Neural progenitor cell (in vitro differentiated cells): ENCODE results near the gene RTN4RL2. TPM values are rescaled to one million over a fixed set of nuclear protein-coding genes. Genes with fewer than 3 reads are reported as not detected.

ENCODE experiments used
- DNase-seq: peaks from one replicate; pipeline ENCODE4 v3.0.0-alpha.2; 2016; ENCODE audit warnings: low spot score
- H2AFZ ChIP-seq: fragments of 200-600 bp; sonication (generic); replicated peaks from 2 replicates; pipeline ENCODE4 v1.6.1; 2016; ENCODE audit warnings: antibody characterized with exemption
- H3F3A ChIP-seq: fragments of 200-600 bp; sonication (generic); 2 replicates; pipeline ENCODE4 v1.6.1; 2016; ENCODE audit warnings: antibody characterized with exemption, low read depth
- H3K27ac ChIP-seq: fragments of 200-600 bp; sonication (generic); 2 replicates; pipeline ENCODE4 v1.5.1; 2016; ENCODE audit warnings: mild to moderate bottlenecking
- H3K27me3 ChIP-seq: fragments of 200-600 bp; sonication (generic); 2 replicates; pipeline ENCODE4 v1.6.1; 2016; ENCODE audit warnings: mild to moderate bottlenecking, moderate library complexity
- H3K36me3 ChIP-seq: fragments of 200-600 bp; sonication (generic); 2 replicates; pipeline ENCODE4 v1.5.1; 2016
- H3K4me1 ChIP-seq: fragments of 200-600 bp; sonication (generic); 2 replicates; pipeline ENCODE4 v1.6.1; 2016; ENCODE audit warnings: mixed run types
- H3K4me2 ChIP-seq: fragments of 200-600 bp; sonication (generic); 2 replicates; pipeline ENCODE4 v1.6.1; 2016
- H3K4me3 ChIP-seq: fragments of 200-600 bp; sonication (generic); 2 replicates; pipeline ENCODE4 v1.5.1; 2016
- H3K79me2 ChIP-seq: fragments of 200-600 bp; sonication (generic); 2 replicates; pipeline ENCODE4 v1.6.1; 2016; ENCODE audit warnings: low read depth
- H3K9ac ChIP-seq: fragments of 200-600 bp; sonication (generic); 2 replicates; pipeline ENCODE4 v1.6.1; 2016
- H3K9me3 ChIP-seq: fragments of 200-600 bp; sonication (generic); 2 replicates; pipeline ENCODE4 v1.5.1; 2016; ENCODE audit warnings: low read depth
- H4K20me1 ChIP-seq: fragments of 200-600 bp; sonication (generic); 2 replicates; pipeline ENCODE4 v1.6.1; 2016; ENCODE audit warnings: low read depth
- H3K27ac Mint-ChIP-seq: 3 replicates; pipeline ENCODE4 v1.8.0; 2021; ENCODE audit warnings: mixed read lengths
- H3K27me3 Mint-ChIP-seq: 2 replicates; pipeline ENCODE4 v1.8.0; 2022; ENCODE audit warnings: low read depth, mild to moderate bottlenecking, inconsistent platforms, moderate library complexity, mixed read lengths; ENCODE audit not compliant: insufficient read depth
- H3K36me3 Mint-ChIP-seq: 3 replicates; pipeline ENCODE4 v1.8.0; 2021; ENCODE audit warnings: mixed read lengths
- H3K4me1 Mint-ChIP-seq: 3 replicates; pipeline ENCODE4 v1.8.0; 2021; ENCODE audit warnings: mixed read lengths
- H3K4me3 Mint-ChIP-seq: 3 replicates; pipeline ENCODE4 v1.8.0; 2021; ENCODE audit warnings: mild to moderate bottlenecking, moderate library complexity, mixed read lengths
- H3K9me3 Mint-ChIP-seq: 3 replicates; pipeline ENCODE4 v1.8.0; 2020; ENCODE audit warnings: mixed read lengths
- EZH2 ChIP-seq: fragments of 200-600 bp; sonication (generic); IDR thresholded peaks from 2 replicates; pipeline ENCODE4 v1.6.1; 2017; ENCODE audit warnings: antibody characterized with exemption, mild to moderate bottlenecking, moderate library complexity
- EZH2phosphoT487 ChIP-seq: fragments of 200-600 bp; sonication (generic); IDR thresholded peaks from 2 replicates; pipeline ENCODE4 v1.6.1; 2017; ENCODE audit warnings: antibody characterized with exemption
- total RNA-seq: library from RNA; depleted of rRNA; stranded (reverse); fragments of >200 nt; gene quantifications from 2 replicates; pipeline ENCODE4 v1.2.3, GENCODE V29; 2015; ENCODE audit warnings: low replicate concordance
- TF ChIP-seq, protein P1 (sequence below): fragments of 200-600 bp; sonication (generic); IDR thresholded peaks from 2 replicates; pipeline ENCODE4 v1.5.1; 2017; ENCODE audit warnings: antibody characterized with exemption, mild to moderate bottlenecking

The RTN4RL2 gene
- total RNA-seq, 1 donor from 2014 or later: 0.13 TPM

DNA sequence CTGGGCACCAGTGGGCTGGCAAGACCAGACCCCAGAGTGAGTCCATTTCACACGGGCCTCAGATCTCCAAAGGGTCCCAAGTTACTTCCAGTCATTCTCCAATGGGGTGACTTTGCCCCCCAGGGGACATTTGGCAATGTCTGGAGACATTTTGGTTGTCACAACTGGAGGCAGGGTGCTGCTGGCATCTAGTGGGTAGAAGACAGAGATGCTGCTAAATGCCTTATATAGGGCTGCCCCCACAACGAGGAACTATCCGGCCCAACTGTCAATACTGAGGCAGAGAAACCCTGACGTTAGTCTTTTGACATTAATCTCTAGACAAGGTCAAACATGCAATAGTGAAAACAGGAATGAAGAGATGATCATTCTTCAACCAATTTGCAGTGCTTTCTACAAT lies 6.4 kb downstream of the RTN4RL2 start:
- Histone ChIP-seq H3K27me3 (peaks cover 18% of the 10 kb centered on the region), H3F3A (peaks cover 21% of the 10 kb centered on the region), H2AFZ (no peak overlapping the region), H3K27ac (no peak overlapping the region), H3K79me2 (no peaks in the 10 kb centered on the region), H3K4me3 (no peak overlapping the region), H3K9me3 (no peaks in the 10 kb centered on the region), H3K36me3 (no peaks in the 10 kb centered on the region), H3K4me2 (no peak overlapping the region), H4K20me1 (peaks cover 14% of the 10 kb centered on the region), H3K4me1 (peaks cover 20% of the 10 kb centered on the region), H3K9ac (no peak overlapping the region)
- no peak for DNase-seq
- H3K4me1 Mint-ChIP-seq: peaks cover 22% of the 10 kb centered on the region
- H3K27ac Mint-ChIP-seq: no peak overlapping the region
- TF ChIP-seq EZH2phosphoT487 (no peak), EZH2 (no peak)
- TF ChIP-seq, protein P1, sequence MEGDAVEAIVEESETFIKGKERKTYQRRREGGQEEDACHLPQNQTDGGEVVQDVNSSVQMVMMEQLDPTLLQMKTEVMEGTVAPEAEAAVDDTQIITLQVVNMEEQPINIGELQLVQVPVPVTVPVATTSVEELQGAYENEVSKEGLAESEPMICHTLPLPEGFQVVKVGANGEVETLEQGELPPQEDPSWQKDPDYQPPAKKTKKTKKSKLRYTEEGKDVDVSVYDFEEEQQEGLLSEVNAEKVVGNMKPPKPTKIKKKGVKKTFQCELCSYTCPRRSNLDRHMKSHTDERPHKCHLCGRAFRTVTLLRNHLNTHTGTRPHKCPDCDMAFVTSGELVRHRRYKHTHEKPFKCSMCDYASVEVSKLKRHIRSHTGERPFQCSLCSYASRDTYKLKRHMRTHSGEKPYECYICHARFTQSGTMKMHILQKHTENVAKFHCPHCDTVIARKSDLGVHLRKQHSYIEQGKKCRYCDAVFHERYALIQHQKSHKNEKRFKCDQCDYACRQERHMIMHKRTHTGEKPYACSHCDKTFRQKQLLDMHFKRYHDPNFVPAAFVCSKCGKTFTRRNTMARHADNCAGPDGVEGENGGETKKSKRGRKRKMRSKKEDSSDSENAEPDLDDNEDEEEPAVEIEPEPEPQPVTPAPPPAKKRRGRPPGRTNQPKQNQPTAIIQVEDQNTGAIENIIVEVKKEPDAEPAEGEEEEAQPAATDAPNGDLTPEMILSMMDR: no peak
- peaks cover 15% of the 10 kb centered on the region for H3K27me3 Mint-ChIP-seq
- no peak overlapping the region for H3K4me3 Mint-ChIP-seq
- H3K9me3 Mint-ChIP-seq: no peaks in the 10 kb centered on the region
- H3K36me3 Mint-ChIP-seq: peaks cover 2% of the 10 kb centered on the region

DNA sequence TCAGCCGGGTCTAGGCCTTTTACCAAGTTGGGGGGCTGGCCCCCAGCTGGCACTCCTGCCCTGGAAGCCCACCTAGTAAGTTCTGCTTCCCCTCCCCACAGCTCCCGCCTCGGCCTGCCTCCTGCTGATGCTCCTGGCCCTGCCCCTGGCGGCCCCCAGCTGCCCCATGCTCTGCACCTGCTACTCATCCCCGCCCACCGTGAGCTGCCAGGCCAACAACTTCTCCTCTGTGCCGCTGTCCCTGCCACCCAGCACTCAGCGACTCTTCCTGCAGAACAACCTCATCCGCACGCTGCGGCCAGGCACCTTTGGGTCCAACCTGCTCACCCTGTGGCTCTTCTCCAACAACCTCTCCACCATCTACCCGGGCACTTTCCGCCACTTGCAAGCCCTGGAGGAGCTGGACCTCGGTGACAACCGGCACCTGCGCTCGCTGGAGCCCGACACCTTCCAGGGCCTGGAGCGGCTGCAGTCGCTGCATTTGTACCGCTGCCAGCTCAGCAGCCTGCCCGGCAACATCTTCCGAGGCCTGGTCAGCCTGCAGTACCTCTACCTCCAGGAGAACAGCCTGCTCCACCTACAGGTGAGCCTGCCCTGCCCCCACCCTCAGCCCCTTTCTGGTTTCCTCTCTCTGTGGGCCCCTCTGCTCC lies 7.3 kb downstream of the RTN4RL2 start:
- Histone ChIP-seq H3K4me3 (no peak overlapping the region), H3K27me3 (peaks cover 9% of the 10 kb centered on the region), H4K20me1 (peaks cover 13% of the 10 kb centered on the region), H3K4me2 (no peak overlapping the region), H3K9ac (no peak overlapping the region), H3F3A (peaks cover 18% of the 10 kb centered on the region), H2AFZ (no peak overlapping the region), H3K4me1 (peaks cover 19% of the 10 kb centered on the region), H3K36me3 (no peaks in the 10 kb centered on the region), H3K9me3 (no peaks in the 10 kb centered on the region), H3K79me2 (no peaks in the 10 kb centered on the region), H3K27ac (no peak overlapping the region)
- peaks cover 2% of the 10 kb centered on the region for H3K36me3 Mint-ChIP-seq
- peaks cover 19% of the 10 kb centered on the region for H3K4me1 Mint-ChIP-seq
- H3K4me3 Mint-ChIP-seq: no peak overlapping the region
- DNase-seq: no peak
- peaks cover 10% of the 10 kb centered on the region for H3K27me3 Mint-ChIP-seq
- TF ChIP-seq, protein P1: no peak
- TF ChIP-seq EZH2: no peak
- TF ChIP-seq EZH2phosphoT487: no peak
- no peak overlapping the region for H3K27ac Mint-ChIP-seq
- H3K9me3 Mint-ChIP-seq: no peaks in the 10 kb centered on the region

DNA sequence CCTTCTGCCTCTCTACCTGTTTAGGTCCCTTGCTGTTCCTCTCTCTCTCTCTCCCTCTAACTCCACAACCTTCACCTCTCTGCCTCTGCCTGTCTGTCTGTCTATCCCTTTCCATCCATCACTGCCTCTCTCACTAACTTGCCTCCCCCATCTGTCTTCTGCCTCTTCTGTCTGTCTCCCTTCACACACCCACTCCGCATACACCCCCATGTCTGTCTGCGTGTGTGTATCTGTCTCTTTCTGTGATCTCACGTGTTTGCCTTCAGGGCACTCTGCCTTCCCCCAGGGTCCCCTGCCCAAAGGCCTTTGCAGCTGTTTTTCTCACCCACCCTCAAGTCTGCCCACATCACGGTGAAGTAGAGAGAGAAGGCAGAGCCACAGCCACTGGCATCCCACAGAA lies 7.9 kb downstream of the RTN4RL2 start:
- H3K27me3 ChIP-seq: peaks cover 2% of the 10 kb centered on the region
- H3K9ac ChIP-seq: no peak overlapping the region
- no peaks in the 10 kb centered on the region for H3K79me2 ChIP-seq
- peaks cover 10% of the 10 kb centered on the region for H4K20me1 ChIP-seq
- no peak overlapping the region for H3K4me3 Mint-ChIP-seq
- no peak overlapping the region for H3K4me2 ChIP-seq
- DNase-seq: no peak
- H3K9me3 Mint-ChIP-seq: no peaks in the 10 kb centered on the region
- H3K27ac Mint-ChIP-seq: no peak overlapping the region
- H3F3A ChIP-seq: peaks cover 16% of the 10 kb centered on the region
- H3K36me3 ChIP-seq: no peaks in the 10 kb centered on the region
- peaks cover 2% of the 10 kb centered on the region for H3K36me3 Mint-ChIP-seq
- peaks cover 10% of the 10 kb centered on the region for H3K27me3 Mint-ChIP-seq
- H3K4me3 ChIP-seq: no peak overlapping the region
- TF ChIP-seq EZH2phosphoT487 (no peak), EZH2 (no peak)
- TF ChIP-seq, protein P1: no peak
- no peak overlapping the region for H2AFZ ChIP-seq
- H3K4me1 ChIP-seq: peaks cover 14% of the 10 kb centered on the region
- H3K9me3 ChIP-seq: no peaks in the 10 kb centered on the region
- H3K27ac ChIP-seq: no peak overlapping the region
- H3K4me1 Mint-ChIP-seq: peaks cover 16% of the 10 kb centered on the region
